Gastrocnemius medialis (tissue), 4 donors: ENCODE results near the gene TRPC5OS. TPM values are rescaled to one million over a fixed set of nuclear protein-coding genes. Genes with fewer than 3 reads are reported as not detected.

Source experiments
- ATAC-seq, 2 donors: fragments of 150-250 bp; one replicate each; pipeline ENCODE4 v1.9.1; 2016
- DNase-seq, 2 donors: peaks; one replicate each; pipeline ENCODE4 v3.0.0-alpha.2; 2019
- H3K27ac ChIP-seq, 4 donors: fragments of 200-600 bp; sonication (generic); 1 replicate in 1 of 4; 2 replicates in 3 of 4; pipeline ENCODE4 v1.5.1; 2016 to 2018; ENCODE audit warnings: mild to moderate bottlenecking in 2 of 4, moderate library complexity in 1 of 4
- H3K27me3 ChIP-seq, 3 donors: fragments of 200-600 bp; sonication (generic) in 2 of 3; 1 replicate in 1 of 3; 2 replicates in 2 of 3; pipeline versions ENCODE4 v1.5.1 to v1.6.0; 2016 to 2019; ENCODE audit warnings: mild to moderate bottlenecking in 1 of 3, moderate library complexity in 1 of 3
- H3K36me3 ChIP-seq, 2 donors: fragments of 200-600 bp; sonication (generic) in 1 of 2; one replicate each; pipeline ENCODE4 v1.5.1; 2017 to 2018
- H3K4me1 ChIP-seq, 2 donors: fragments of 200-600 bp; sonication (generic) in 1 of 2; one replicate each; pipeline ENCODE4 v1.5.1; 2016 to 2017; ENCODE audit warnings: mild to moderate bottlenecking in 2 of 2
- H3K4me3 ChIP-seq, 4 donors: fragments of 200-600 bp; sonication (generic) in 3 of 4; 1 replicate in 1 of 4; 2 replicates in 3 of 4; pipeline ENCODE4 v1.5.1; 2016 to 2019; ENCODE audit warnings: mild to moderate bottlenecking in 2 of 4
- H3K9me3 ChIP-seq, 3 donors: fragments of 200-600 bp; sonication (generic) in 2 of 3; 1 replicate in 1 of 3; 2 replicates in 2 of 3; pipeline ENCODE4 v1.5.1; 2016 to 2019
- CTCF ChIP-seq, 5 experiments: fragments of 450-650 bp in 3 of 5; fragments of 200-600 bp in 2 of 5; sonication (generic) in 2 of 5; IDR thresholded peaks in 4 of 5; conservative IDR thresholded peaks in 1 of 5; 1 replicate in 4 of 5; 2 replicates in 1 of 5; pipeline ENCODE4 v1.5.1; 2016 to 2019; ENCODE audit warnings: antibody characterized with exemption in 5 of 5, mild to moderate bottlenecking in 3 of 5, moderate library complexity in 3 of 5
- POLR2A ChIP-seq, 2 donors: fragments of 450-650 bp; IDR thresholded peaks; one replicate each; pipeline ENCODE4 v1.6.1; 2017; ENCODE audit warnings: antibody characterized with exemption in 2 of 2, mild to moderate bottlenecking in 2 of 2, moderate library complexity in 2 of 2
- in situ Hi-C, 4 donors: fragments of 200-750 bp; cut with MboI; loops; one replicate each; pipeline versions ENCODE4 v1.15.0 to v1.8.0; 2017; ENCODE audit warnings: low sequenced_read_pairs in 4 of 4
- intact Hi-C: fragments of 100-400 bp; cut with DNase I; formaldehyde crosslinking; loops from one replicate; pipeline ENCODE4 v1.15.1; 2023; ENCODE audit warnings: low total_unique reads
- total RNA-seq, 4 donors: library from RNA; depleted of rRNA; stranded (reverse); fragments of >200 nt; gene quantifications; one replicate each; pipeline versions ENCODE4 v1.1.0 to v1.2.3, GENCODE V29; 2016

TRPC5OS gene
- not detected for total RNA-seq

- H3K9me3 ChIP-seq, result no peaks in the 10 kb centered on the region
- H3K36me3 ChIP-seq, result no peaks in the 10 kb centered on the region
- in situ Hi-C loops, result no loop called here
- no peak within 1 kb of the TSS for H3K27ac ChIP-seq
- H3K27me3 ChIP-seq, result peaks cover 0 to 3% (median 0%) of the 10 kb centered on the region in 3 donors
- DNase-seq (no peak), ATAC-seq (no peak)
- H3K4me3 ChIP-seq, result no peak within 1 kb of the TSS
- intact Hi-C loops, result no loop called here
- no peaks in the 10 kb centered on the region for H3K4me1 ChIP-seq
- TF ChIP-seq CTCF (IDR thresholded peaks at IDR 0.05 in 4 of 5, conservative IDR thresholded peaks at IDR 0.05 in 1 of 5) (no peak), POLR2A (IDR thresholded peaks at IDR 0.05) (no peak)
These were observed at the start of gene TRPC5OS for GRCh38 chrX:111875881-111876280. TRPC5OS (plus strand) TSS chrX:111876181; CDS start chrX:111901850, 25,669 bp downstream.

- no peaks in the 10 kb centered on the region for H3K9me3 ChIP-seq
- H3K27ac ChIP-seq, result no peak overlapping the region
- no peak for DNase-seq
- ATAC-seq, result no peak
- H3K36me3 ChIP-seq, result no peaks in the 10 kb centered on the region
- H3K4me1 ChIP-seq, result no peaks in the 10 kb centered on the region
- in situ Hi-C loops (no loop called here), intact Hi-C loops (no loop called here)
- TF ChIP-seq POLR2A (IDR thresholded peaks at IDR 0.05) (no peak), CTCF (IDR thresholded peaks at IDR 0.05 in 4 of 5, conservative IDR thresholded peaks at IDR 0.05 in 1 of 5) (no peak)
- H3K27me3 ChIP-seq, result no peaks in the 10 kb centered on the region
- H3K4me3 ChIP-seq, result no peak overlapping the region
These were observed 46.6 kb upstream of the TRPC5OS start for GRCh38 chrX:111829345-111829744.

GRCh38 chrX:111830571-111830970 lies 45.4 kb upstream of the TRPC5OS start:
- no peak for TF ChIP-seq POLR2A (IDR thresholded peaks at IDR 0.05)
- TF ChIP-seq CTCF (IDR thresholded peaks at IDR 0.05 in 4 of 5, conservative IDR thresholded peaks at IDR 0.05 in 1 of 5), result no peak
- Histone ChIP-seq H3K4me3 (no peak overlapping the region), H3K27me3 (no peaks in the 10 kb centered on the region), H3K9me3 (no peaks in the 10 kb centered on the region), H3K4me1 (no peaks in the 10 kb centered on the region), H3K27ac (no peak overlapping the region), H3K36me3 (no peaks in the 10 kb centered on the region)
- intact Hi-C loops, result no loop called here
- in situ Hi-C loops, result no loop called here
- ATAC-seq (no peak), DNase-seq (no peak)

- intact Hi-C loops, result no loop called here
- H3K36me3 ChIP-seq, result no peaks in the 10 kb centered on the region
- in situ Hi-C loops, result no loop called here
- H3K4me1 ChIP-seq, result no peaks in the 10 kb centered on the region
- no peak for ATAC-seq
- no peaks in the 10 kb centered on the region for H3K27me3 ChIP-seq
- DNase-seq, result no peak
- H3K27ac ChIP-seq, result no peak overlapping the region
- H3K4me3 ChIP-seq, result no peak overlapping the region
- no peaks in the 10 kb centered on the region for H3K9me3 ChIP-seq
- TF ChIP-seq POLR2A (IDR thresholded peaks at IDR 0.05) (no peak), CTCF (IDR thresholded peaks at IDR 0.05 in 4 of 5, conservative IDR thresholded peaks at IDR 0.05 in 1 of 5) (no peak)
These were observed 44.6 kb upstream of the TRPC5OS start for GRCh38 chrX:111831343-111831742.

- no peak overlapping the region for H3K4me3 ChIP-seq
- intact Hi-C loops (no loop called here), in situ Hi-C loops (no loop called here)
- H3K27ac ChIP-seq, result no peak overlapping the region
- H3K4me1 ChIP-seq, result no peaks in the 10 kb centered on the region
- no peaks in the 10 kb centered on the region for H3K9me3 ChIP-seq
- no peaks in the 10 kb centered on the region for H3K36me3 ChIP-seq
- DNase-seq (no peak), ATAC-seq (no peak)
- no peak for TF ChIP-seq POLR2A (IDR thresholded peaks at IDR 0.05)
- TF ChIP-seq CTCF (IDR thresholded peaks at IDR 0.05 in 4 of 5, conservative IDR thresholded peaks at IDR 0.05 in 1 of 5), result no peak
- H3K27me3 ChIP-seq, result no peaks in the 10 kb centered on the region
These were observed 38.8 kb upstream of the TRPC5OS start for GRCh38 chrX:111837197-111837596.
